Lung (tissue), 12 donors: ENCODE measurements around the gene STIM2. TPM values are rescaled to one million over a fixed set of nuclear protein-coding genes. Genes with fewer than 3 reads are reported as not detected.
"Not testable (repeated sequence)": the region's sequence is repeated elsewhere in the genome, so short reads cannot be mapped to it uniquely, and the experiment has no call there.

Experiments
- ATAC-seq: fragments of 200-7000 bp; cut with Tn5 transposase; one replicate; pipeline ENCODE4 v1.9.1; 2020; ENCODE audit warnings: moderate number of reproducible peaks; ENCODE audit not compliant: insufficient read depth, low FRiP score
- DNase-seq, 3 donors: peaks; one replicate each; pipeline ENCODE4 v3.0.0-alpha.2; 2013 to 2017
- H3K27ac ChIP-seq, 2 donors: one replicate each; pipeline ENCODE4 v1.5.1; 2013; ENCODE audit warnings: mild to moderate bottlenecking in 2 of 2, moderate library complexity in 2 of 2, control low read depth in 1 of 2, inconsistent platforms in 1 of 2, low read depth in 1 of 2, low read length in 1 of 2
- H3K27me3 ChIP-seq, 3 donors: one replicate each; pipeline ENCODE4 v1.5.1; 2013; ENCODE audit warnings: low read length in 2 of 3; ENCODE audit not compliant: control insufficient read depth in 3 of 3, insufficient read depth in 3 of 3
- H3K36me3 ChIP-seq, 4 donors: one replicate each; pipeline ENCODE4 v1.5.1; 2013; ENCODE audit warnings: low read length in 4 of 4, mild to moderate bottlenecking in 1 of 4, moderate library complexity in 1 of 4; ENCODE audit not compliant: control insufficient read depth in 4 of 4, insufficient read depth in 4 of 4
- H3K4me1 ChIP-seq, 5 donors: one replicate each; pipeline ENCODE4 v1.5.1; 2013; ENCODE audit warnings: low read length in 5 of 5, mild to moderate bottlenecking in 2 of 5, moderate library complexity in 1 of 5; ENCODE audit not compliant: control insufficient read depth in 5 of 5, insufficient read depth in 5 of 5
- H3K4me3 ChIP-seq: one replicate; pipeline ENCODE4 v1.5.1; 2013; ENCODE audit warnings: mild to moderate bottlenecking, control low read depth, moderate library complexity
- H3K9ac ChIP-seq, 2 donors: one replicate each; pipeline ENCODE4 v1.5.1; 2013; ENCODE audit warnings: low read length in 2 of 2, control low read depth in 1 of 2; ENCODE audit not compliant: insufficient read depth in 1 of 2
- H3K9me3 ChIP-seq, 4 donors: one replicate each; pipeline ENCODE4 v1.5.1; 2013; ENCODE audit warnings: low read length in 3 of 4, mild to moderate bottlenecking in 1 of 4, moderate library complexity in 1 of 4; ENCODE audit not compliant: control insufficient read depth in 4 of 4, insufficient read depth in 3 of 4
- CTCF ChIP-seq: IDR thresholded peaks from 2 replicates; pipeline ENCODE4 v1.5.1; 2012; ENCODE audit warnings: mild to moderate bottlenecking; ENCODE audit errors: control extremely low read depth, extremely low read depth
- WGBS, 2 donors: extraction: QIAGEN DNeasy Blood & Tissue Kit; methylation state at CpG; one replicate each; pipeline ENCODE4 v1.1.7; 2013; 5-methylcytosine and 5-hydroxymethylcytosine counted together
- polyA plus RNA-seq, 2 donors: library from polyadenylated mRNA; stranded (reverse); fragments of 200-250 nt; gene quantifications; one replicate each; pipeline ENCODE4 v1.2.1, GENCODE V29; 2013
- total RNA-seq, 2 donors: library from RNA; depleted of rRNA in 1 of 2; stranded (reverse); fragments of >200 nt in 1 of 2; gene quantifications; one replicate each; pipeline ENCODE4 v1.2.1, GENCODE V29; 2014 to 2021
- donor health status: control.
- donor health status: control.
- donor health status: Bipolar disorder and iron deficiency.
- donor health status: healthy.
- donor health status: DM: yes; HTN: yes; CAD: no.

Gene STIM2
- total and polyA plus RNA-seq, 4 donors = 12.7 to 35.5 (median 25.9) TPM

- H3K27ac ChIP-seq = no peak overlapping the region
- H3K36me3 ChIP-seq = peaks cover 4 to 20% (median 9%) of the 10 kb centered on the region in 4 donors
- 89 to 90% methylated on average over 4 of the region's 4 CpGs for WGBS, 2 donors
- no peak overlapping the region for H3K9ac ChIP-seq
- peaks cover 0 to 3% (median 0%) of the 10 kb centered on the region in 5 donors for H3K4me1 ChIP-seq
- no peak for ATAC-seq
- H3K4me3 ChIP-seq = no peak overlapping the region
- DNase-seq = no peak
- TF ChIP-seq CTCF = no peak
- peaks cover 0 to 2% (median 0%) of the 10 kb centered on the region in 4 donors for H3K9me3 ChIP-seq
- no peaks in the 10 kb centered on the region for H3K27me3 ChIP-seq
Measured at GRCh38 chr4:27023366-27023765, 162.7 kb downstream of the STIM2 start.

- TF ChIP-seq CTCF = no peak
- WGBS, 2 donors = 55 to 72% methylated on average over 2 of the region's 2 CpGs
- H3K4me1 ChIP-seq = peaks cover 0 to 3% (median 0%) of the 10 kb centered on the region in 5 donors
- H3K27me3 ChIP-seq = no peaks in the 10 kb centered on the region
- peaks cover 4 to 18% (median 9%) of the 10 kb centered on the region in 4 donors for H3K36me3 ChIP-seq
- peaks cover 0 to 2% (median 0%) of the 10 kb centered on the region in 4 donors for H3K9me3 ChIP-seq
- no peak for ATAC-seq
- peak; percentile 70 to 85 (median 76) for DNase-seq
- H3K27ac ChIP-seq = no peak overlapping the region
- H3K9ac ChIP-seq = no peak overlapping the region
- no peak overlapping the region for H3K4me3 ChIP-seq
Measured at GRCh38 chr4:27024805-27025204, 164.2 kb downstream of the STIM2 start.

GRCh38 chr4:27027428-27027827 lies 166.8 kb downstream of the STIM2 start:
- no peak for TF ChIP-seq CTCF
- DNase-seq (no peak), ATAC-seq (no peak)
- Histone ChIP-seq H3K27me3 (no peaks in the 10 kb centered on the region), H3K4me3 (no peak overlapping the region), H3K27ac (no peak overlapping the region), H3K36me3 (peaks cover 4 to 11% (median 5%) of the 10 kb centered on the region in 4 donors), H3K4me1 (peaks cover 0 to 3% (median 0%) of the 10 kb centered on the region in 5 donors), H3K9ac (no peak overlapping the region), H3K9me3 (peaks cover 0 to 2% (median 0%) of the 10 kb centered on the region in 4 donors)
- 89 to 90% methylated on average over 2 of the region's 2 CpGs for WGBS, 2 donors

GRCh38 chr4:27035127-27035526 lies 174.5 kb downstream of the STIM2 start:
- H3K27me3 ChIP-seq, H3K36me3 ChIP-seq, H3K27ac ChIP-seq, ATAC-seq, DNase-seq, H3K4me1 ChIP-seq, H3K9me3 ChIP-seq, H3K4me3 ChIP-seq, H3K9ac ChIP-seq: not testable (repeated sequence)
- 32 to 98% methylated on average over 3 of the region's 3 CpGs for WGBS, 2 donors
